ENCODE data around the gene ELFN1. TPM values are rescaled to one million over a fixed set of nuclear protein-coding genes. Genes with fewer than 3 reads are reported as not detected.

The ELFN1 gene
- total and polyA plus RNA-seq, 4 donors, result 0.43 to 3.5 (median 3.4) TPM

DNA sequence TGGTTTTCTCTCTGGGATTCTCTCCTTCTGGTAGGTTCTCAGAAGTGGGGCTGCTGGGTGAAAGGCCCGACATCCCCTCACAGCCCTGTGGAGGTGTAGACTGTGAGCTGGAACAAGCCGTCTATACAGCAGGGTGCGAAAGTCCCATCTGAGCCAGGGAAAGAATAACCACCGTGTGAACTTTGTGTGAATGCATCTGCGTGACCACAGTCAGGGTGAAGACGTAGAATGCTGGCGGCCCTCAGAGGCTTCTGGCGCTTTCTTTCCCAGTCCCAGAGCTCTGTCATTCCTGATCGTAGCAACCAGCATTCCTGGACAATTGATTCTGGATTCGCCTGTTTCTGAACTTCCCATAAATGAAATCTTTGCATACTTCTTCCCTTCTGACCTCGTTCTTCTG lies 30.0 kb downstream of the ELFN1 start:
- DNase-seq (ENCODE audit: low spot score), result no peak
- 89% methylated on average over 11 of the region's 11 CpGs for WGBS

GRCh38 chr7:1700536-1701333 lies 30.7 kb downstream of the ELFN1 start:
- no peak overlapping the region for H3K27ac ChIP-seq (ENCODE audit: low read depth in 1 of 2, low read length in 2 of 2)
- no peak for DNase-seq (ENCODE audit: low spot score)
- H3K9me3 ChIP-seq (ENCODE audit: control insufficient read depth in 4 of 4, low read length in 3 of 4), result peaks cover 0 to 4% (median under 1%) of the 10 kb centered on the region in 4 donors
- H3K27me3 ChIP-seq (ENCODE audit: control insufficient read depth in 4 of 4, insufficient read depth in 4 of 4, low read length in 3 of 4), result no peaks in the 10 kb centered on the region
- H3K9ac ChIP-seq (ENCODE audit: low read depth in 1 of 2, low read length in 2 of 2), result no peak overlapping the region
- H3K4me1 ChIP-seq (ENCODE audit: control insufficient read depth in 4 of 4, insufficient read depth in 4 of 4, low read length in 3 of 4), result peaks cover 0 to 12% (median 7%) of the 10 kb centered on the region in 4 donors
- H3K36me3 ChIP-seq (ENCODE audit: control insufficient read depth in 4 of 4, insufficient read depth in 3 of 4, low read depth in 1 of 4, low read length in 3 of 4), result peaks cover 0 to 5% (median 3%) of the 10 kb centered on the region in 4 donors
- 92% methylated on average over 27 of the region's 27 CpGs for WGBS
- H3K4me3 ChIP-seq (ENCODE audit: low read depth in 1 of 3, low read length in 3 of 3), result no peak overlapping the region
- no peak for TF ChIP-seq SP1 (IDR thresholded peaks at IDR 0.05)
- no peak for TF ChIP-seq RXRA (IDR thresholded peaks at IDR 0.05)
- TF ChIP-seq HNF4G (IDR thresholded peaks at IDR 0.05), result no peak
- TF ChIP-seq YY1 (IDR thresholded peaks at IDR 0.05), result no peak
- TF ChIP-seq, protein P1, sequence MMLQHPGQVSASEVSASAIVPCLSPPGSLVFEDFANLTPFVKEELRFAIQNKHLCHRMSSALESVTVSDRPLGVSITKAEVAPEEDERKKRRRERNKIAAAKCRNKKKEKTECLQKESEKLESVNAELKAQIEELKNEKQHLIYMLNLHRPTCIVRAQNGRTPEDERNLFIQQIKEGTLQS (IDR thresholded peaks at IDR 0.05), result no peak
- TF ChIP-seq JUND (IDR thresholded peaks at IDR 0.05), result no peak
- no peak for TF ChIP-seq MAX (IDR thresholded peaks at IDR 0.05)
- TF ChIP-seq, protein P2, sequence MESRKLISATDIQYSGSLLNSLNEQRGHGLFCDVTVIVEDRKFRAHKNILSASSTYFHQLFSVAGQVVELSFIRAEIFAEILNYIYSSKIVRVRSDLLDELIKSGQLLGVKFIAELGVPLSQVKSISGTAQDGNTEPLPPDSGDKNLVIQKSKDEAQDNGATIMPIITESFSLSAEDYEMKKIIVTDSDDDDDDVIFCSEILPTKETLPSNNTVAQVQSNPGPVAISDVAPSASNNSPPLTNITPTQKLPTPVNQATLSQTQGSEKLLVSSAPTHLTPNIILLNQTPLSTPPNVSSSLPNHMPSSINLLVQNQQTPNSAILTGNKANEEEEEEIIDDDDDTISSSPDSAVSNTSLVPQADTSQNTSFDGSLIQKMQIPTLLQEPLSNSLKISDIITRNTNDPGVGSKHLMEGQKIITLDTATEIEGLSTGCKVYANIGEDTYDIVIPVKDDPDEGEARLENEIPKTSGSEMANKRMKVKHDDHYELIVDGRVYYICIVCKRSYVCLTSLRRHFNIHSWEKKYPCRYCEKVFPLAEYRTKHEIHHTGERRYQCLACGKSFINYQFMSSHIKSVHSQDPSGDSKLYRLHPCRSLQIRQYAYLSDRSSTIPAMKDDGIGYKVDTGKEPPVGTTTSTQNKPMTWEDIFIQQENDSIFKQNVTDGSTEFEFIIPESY (IDR thresholded peaks at IDR 0.05), result no peak
- no peak for TF ChIP-seq EGR1 (IDR thresholded peaks at IDR 0.05; ENCODE audit: low read depth in 2 of 2)
- no peak for TF ChIP-seq FOXA1 (IDR thresholded peaks at IDR 0.05)

More for the DNA sequence above, 30.0 kb downstream of the ELFN1 start:
- TF ChIP-seq CTCF (IDR thresholded peaks at IDR 0.05; ENCODE audit: low read depth, low read length, missing input control) (no peak), RAD21 (IDR thresholded peaks at IDR 0.05) (no peak), YY1 (IDR thresholded peaks at IDR 0.05) (no peak), NR2F2 (IDR thresholded peaks at IDR 0.05) (no peak), GABPA (IDR thresholded peaks at IDR 0.05 in 1 of 2, conservative IDR thresholded peaks at IDR 0.05 in 1 of 2) (no peak), REST (IDR thresholded peaks at IDR 0.05) (no peak), TAF1 (conservative IDR thresholded peaks at IDR 0.05) (no peak), SP1 (IDR thresholded peaks at IDR 0.05) (no peak), RXRA (IDR thresholded peaks at IDR 0.05) (no peak), JUND (IDR thresholded peaks at IDR 0.05) (no peak)
- TF ChIP-seq, protein P1 (IDR thresholded peaks at IDR 0.05), result no peak
- peaks cover 0 to 5% (median 3%) of the 10 kb centered on the region in 4 donors for H3K36me3 ChIP-seq (ENCODE audit: control insufficient read depth in 4 of 4, insufficient read depth in 3 of 4, low read depth in 1 of 4, low read length in 3 of 4)
- H3K27me3 ChIP-seq (ENCODE audit: control insufficient read depth in 4 of 4, insufficient read depth in 4 of 4, low read length in 3 of 4), result no peaks in the 10 kb centered on the region
- peaks cover 0 to 10% (median 6%) of the 10 kb centered on the region in 4 donors for H3K4me1 ChIP-seq (ENCODE audit: control insufficient read depth in 4 of 4, insufficient read depth in 4 of 4, low read length in 3 of 4)
- H3K9ac ChIP-seq (ENCODE audit: low read depth in 1 of 2, low read length in 2 of 2), result no peak overlapping the region
- no peak overlapping the region for H3K27ac ChIP-seq (ENCODE audit: low read depth in 1 of 2, low read length in 2 of 2)
- peaks cover 0 to 4% (median under 1%) of the 10 kb centered on the region in 4 donors for H3K9me3 ChIP-seq (ENCODE audit: control insufficient read depth in 4 of 4, low read length in 3 of 4)
- H3K4me3 ChIP-seq (ENCODE audit: low read depth in 1 of 3, low read length in 3 of 3), result no peak overlapping the region
